GM13977 (cell line): ENCODE data around the gene KIAA1671.

Experiments
- DNase-seq: peaks from one replicate; pipeline ENCODE4 v3.0.0; 2012; ENCODE audit warnings: low spot score
- CTCF ChIP-seq: IDR thresholded peaks from 2 replicates; pipeline ENCODE4 v1.5.1; 2012; ENCODE audit warnings: mild to moderate bottlenecking, control low read depth; ENCODE audit not compliant: insufficient read depth; ENCODE audit errors: extremely low read depth, missing control alignments
- in situ Hi-C: fragments of 300-500 bp; cut with MboI; formaldehyde crosslinking; loops from one replicate; pipeline ENCODE4 v1.12.0; 2022; ENCODE audit warnings: low sequenced_read_pairs, low pct_unique_long_range_greater_than_20kb, mixed read lengths, inconsistent platforms; ENCODE audit not compliant: unreplicated experiment

The KIAA1671 gene

DNA sequence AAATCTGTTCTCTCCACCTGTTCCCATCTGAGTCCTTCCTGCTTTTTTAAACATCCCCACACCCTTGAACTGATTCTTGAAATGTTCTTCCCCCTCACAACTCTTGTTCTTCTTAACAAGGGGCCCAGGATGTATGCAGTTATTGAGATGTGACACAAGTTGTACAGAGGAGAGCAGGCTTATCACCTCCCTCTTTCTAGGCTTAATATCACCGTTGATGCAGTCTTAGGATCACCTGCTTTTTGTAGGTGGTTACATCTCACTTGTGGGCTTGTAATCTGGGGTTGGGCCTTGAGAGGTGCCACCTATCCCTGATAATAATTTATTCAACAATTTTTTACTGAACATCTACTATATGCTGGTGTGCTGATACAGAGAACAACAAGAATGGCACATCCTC lies 253.3 kb downstream of the KIAA1671 start:
- in situ Hi-C loops: no loop called here
- no peak for DNase-seq

GRCh38 chr22:25206998-25207397 lies 254.5 kb downstream of the KIAA1671 start:
- no peak for DNase-seq
- no peak for TF ChIP-seq CTCF
- in situ Hi-C loops: no loop called here

More for the DNA sequence above, 253.3 kb downstream of the KIAA1671 start:
- no peak for TF ChIP-seq CTCF

GRCh38 chr22:25207553-25208157 lies 255.1 kb downstream of the KIAA1671 start:
- in situ Hi-C loops: no loop called here
- no peak for DNase-seq
- no peak for TF ChIP-seq CTCF

DNA sequence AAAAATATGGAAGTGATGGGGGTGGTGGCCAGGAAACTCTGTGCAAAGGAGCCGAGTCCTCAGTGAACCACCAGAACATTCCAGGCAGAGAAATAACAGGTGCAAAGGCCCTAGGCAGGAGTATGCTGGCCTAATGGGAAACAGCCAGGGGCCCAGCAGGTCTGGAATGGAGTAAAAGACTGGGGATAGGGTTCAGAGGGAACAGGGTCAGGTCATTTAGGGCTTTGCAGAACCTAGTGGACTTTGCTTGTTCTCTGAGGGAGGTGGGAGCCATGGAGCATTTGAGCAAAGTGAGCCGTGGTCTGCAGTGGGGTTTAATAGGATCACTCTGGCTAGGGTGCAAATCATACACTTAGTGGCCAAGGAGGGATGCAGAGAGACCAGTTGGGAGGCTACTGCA lies 255.8 kb downstream of the KIAA1671 start:
- no peak for DNase-seq
- in situ Hi-C loops: no loop called here
- TF ChIP-seq CTCF: no peak

DNA sequence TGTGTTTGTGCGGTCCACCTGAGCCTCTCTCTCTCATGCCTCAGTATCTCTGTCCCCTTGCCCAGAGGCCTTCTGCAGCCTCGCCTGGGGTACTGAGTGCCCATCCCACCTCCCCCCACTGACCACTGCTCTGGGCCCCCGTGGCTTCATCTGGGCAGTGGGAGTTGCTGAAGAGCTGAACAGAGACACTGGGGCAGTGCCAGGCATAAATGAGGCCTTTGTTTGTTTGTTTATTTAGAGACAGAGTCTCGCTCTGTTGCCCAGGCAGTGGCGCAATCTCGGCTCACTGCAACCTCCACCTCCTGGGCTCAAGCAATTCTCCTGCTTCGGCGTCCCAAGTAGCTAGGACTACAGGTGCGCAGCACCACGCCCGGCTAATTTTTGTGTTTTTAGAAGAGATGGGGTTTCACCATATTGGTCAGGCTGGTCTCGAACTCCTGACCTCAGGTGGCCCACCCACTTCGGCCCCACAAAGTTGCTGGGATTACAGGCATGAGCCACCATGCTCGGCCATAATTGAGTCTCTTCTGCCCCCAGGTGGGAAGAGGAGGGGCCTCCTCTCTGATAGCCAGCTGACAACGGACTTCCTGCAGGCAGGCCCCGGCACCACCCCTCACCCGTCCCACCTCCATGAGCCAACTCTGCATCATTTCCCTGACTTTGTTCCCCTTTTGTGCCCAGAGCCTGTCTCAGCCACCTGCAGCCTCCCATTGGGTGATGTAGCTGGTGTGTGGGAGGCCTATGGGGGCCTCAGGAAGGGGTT lies 256.4 kb downstream of the KIAA1671 start:
- DNase-seq: no peak
- in situ Hi-C loops: no loop called here
- no peak for TF ChIP-seq CTCF

DNA sequence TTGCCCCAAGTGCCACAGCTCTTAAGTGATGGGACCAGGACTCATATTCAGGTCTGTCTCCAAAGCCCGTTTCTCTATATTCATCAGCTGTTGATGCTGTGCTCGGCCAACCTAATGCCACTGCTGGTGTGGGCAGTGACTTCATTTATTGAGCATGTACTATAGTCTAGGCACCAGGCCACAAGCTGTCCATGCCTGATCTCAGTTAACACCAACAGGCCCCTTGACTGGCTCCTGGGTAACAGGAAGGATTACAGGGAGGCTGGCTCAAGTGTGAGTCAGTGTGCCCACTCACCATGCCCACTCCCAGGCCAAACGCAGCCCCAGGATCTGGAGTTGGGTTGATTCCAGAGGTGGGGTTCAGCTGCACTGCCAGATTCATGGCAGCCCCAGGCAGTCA lies 258.3 kb downstream of the KIAA1671 start:
- in situ Hi-C loops: no loop called here
- no peak for TF ChIP-seq CTCF

GRCh38 chr22:25212337-25212736 lies 259.8 kb downstream of the KIAA1671 start:
- in situ Hi-C loops: no loop called here
- TF ChIP-seq CTCF: no peak
- no peak for DNase-seq

More for the DNA sequence above, 258.3 kb downstream of the KIAA1671 start:
- DNase-seq: no peak
